HCT116 (cell line): ENCODE results near the gene LINGO1. TPM values are rescaled to one million over a fixed set of nuclear protein-coding genes. Genes with fewer than 3 reads are reported as not detected.

Source experiments
- ATAC-seq: fragments of 200-7000 bp; cut with Tn5 transposase; 2 replicates; pipeline ENCODE4 v1.9.1; 2020; ENCODE audit warnings: mild to moderate bottlenecking, moderate library complexity
- BruUV-seq: library from RNA; stranded (reverse); fragments of 400-500 nt; replicated peaks from 2 replicates; lab custom pipeline; 2021; lab: Mats Ljungman, UMichigan
- CTCF ChIA-PET: fragments of 300-600 bp; sonication (Branson Sonifier 250); formaldehyde crosslinking; loops from one replicate; lab custom pipeline; 2021; ENCODE audit warnings: antibody characterized with exemption; lab: Charles Lee
- POLR2A ChIA-PET: fragments of 300-600, 350-600 bp; sonication (Branson Sonifier 250); formaldehyde crosslinking; loops from one replicate; lab custom pipeline; 2021; ENCODE audit warnings: antibody characterized with exemption; lab: Charles Lee
- RAD21 ChIA-PET, 2 experiments: fragments of 300-600 bp; sonication (Branson Sonifier 250); formaldehyde crosslinking; loops; one replicate each; lab custom pipeline; 2023; ENCODE audit warnings: low total read pairs in 2 of 2; ENCODE audit not compliant: uncharacterized antibody in 2 of 2, unreplicated experiment in 2 of 2, low non-redundant PET in 1 of 2; lab: Charles Lee
- DNase-seq: peaks from one replicate; pipeline ENCODE4 v3.0.0-alpha.2; 2010; ENCODE audit warnings: low read depth, low spot score
- H2AFZ ChIP-seq: fragments of 200-600 bp; shearing (Covaris generic), sonication (generic); 2 replicates; pipeline ENCODE4 v1.6.1; 2017; ENCODE audit warnings: low read depth, mixed run types, mixed read lengths, antibody characterized with exemption, low read length; ENCODE audit not compliant: poor library complexity, severe bottlenecking
- H3K27ac ChIP-seq: 2 replicates; pipeline ENCODE4 v1.5.1; 2012; ENCODE audit warnings: low read depth, low read length
- H3K27me3 ChIP-seq: fragments of 200-600 bp; sonication (generic); 2 replicates; pipeline ENCODE4 v1.6.1; 2016; ENCODE audit warnings: mixed run types, low read length, mixed read lengths; ENCODE audit not compliant: insufficient read depth
- H3K36me3 ChIP-seq, 2 experiments: fragments of 200-500 bp in 1 of 2; fragments of 200-600 bp in 1 of 2; sonication (Bioruptor generic) in 1 of 2; sonication (generic) in 1 of 2; 2 replicates each; pipeline versions ENCODE4 v1.5.1 to v1.6.1; 2014 to 2016; ENCODE audit warnings: low read length in 2 of 2, inconsistent platforms in 1 of 2, mixed read lengths in 1 of 2, mixed run types in 1 of 2; ENCODE audit not compliant: insufficient read depth in 2 of 2, control insufficient read depth in 1 of 2
- H3K4me1 ChIP-seq, 2 experiments: fragments of 200-600 bp in 1 of 2; sonication (generic) in 1 of 2; 2 replicates each; pipeline versions ENCODE4 v1.5.1 to v1.6.1; 2012 to 2017; ENCODE audit warnings: low read length in 2 of 2, inconsistent platforms in 1 of 2, mild to moderate bottlenecking in 1 of 2, mixed read lengths in 1 of 2, mixed run types in 1 of 2, moderate library complexity in 1 of 2; ENCODE audit not compliant: insufficient read depth in 2 of 2, control insufficient read depth in 1 of 2
- H3K4me2 ChIP-seq: fragments of 200-600 bp; sonication (generic); 2 replicates; pipeline ENCODE4 v1.6.1; 2017; ENCODE audit warnings: mixed run types, low read length, mixed read lengths
- H3K4me3 ChIP-seq, 2 experiments: fragments of 200-600 bp in 1 of 2; sonication (generic) in 1 of 2; replicated peaks in 1 of 2; 2 replicates each; pipeline ENCODE4 v1.5.1; 2011 to 2016; ENCODE audit warnings: low read length in 2 of 2, control low read depth in 1 of 2, low read depth in 1 of 2, mild to moderate bottlenecking in 1 of 2, mixed read lengths in 1 of 2, mixed run types in 1 of 2
- H3K79me2 ChIP-seq: fragments of 200-600 bp; sonication (generic); 2 replicates; pipeline ENCODE4 v1.6.1; 2017; ENCODE audit warnings: mild to moderate bottlenecking, mixed run types, low read length, moderate library complexity, mixed read lengths; ENCODE audit not compliant: insufficient read depth
- H3K9ac ChIP-seq: fragments of 200-600 bp; sonication (generic); 2 replicates; pipeline ENCODE4 v1.6.1; 2016; ENCODE audit warnings: low read length, mixed read lengths
- H3K9me2 ChIP-seq: fragments of 200-600 bp; sonication (generic), shearing (Covaris generic); 2 replicates; pipeline ENCODE4 v1.6.1; 2017; ENCODE audit warnings: mixed run types, mild to moderate bottlenecking, moderate library complexity; ENCODE audit not compliant: insufficient read depth
- H3K9me3 ChIP-seq, 2 experiments: fragments of 200-500 bp in 1 of 2; fragments of 200-600 bp in 1 of 2; sonication (Bioruptor generic) in 1 of 2; sonication (generic) in 1 of 2; 2 replicates each; pipeline ENCODE4 v1.6.1; 2014 to 2017; ENCODE audit warnings: low read length in 2 of 2, mixed read lengths in 2 of 2, inconsistent platforms in 1 of 2, low read depth in 1 of 2, mild to moderate bottlenecking in 1 of 2, mixed run types in 1 of 2, moderate library complexity in 1 of 2; ENCODE audit not compliant: control insufficient read depth in 1 of 2, insufficient read depth in 1 of 2
- H4K20me1 ChIP-seq: fragments of 200-600 bp; sonication (generic), shearing (Covaris generic); 2 replicates; pipeline ENCODE4 v1.6.1; 2017; ENCODE audit warnings: mixed run types, mild to moderate bottlenecking, moderate library complexity; ENCODE audit not compliant: insufficient read depth
- CEBPB ChIP-seq: IDR thresholded peaks from 2 replicates; pipeline ENCODE4 v1.6.1; 2012; ENCODE audit warnings: low read depth
- CTCF ChIP-seq, 3 experiments: fragments of 200-600 bp in 1 of 3; sonication (generic) in 1 of 3; IDR thresholded peaks in 2 of 3; conservative IDR thresholded peaks in 1 of 3; 2 replicates each; pipeline ENCODE4 v1.5.1; 2012 to 2017; ENCODE audit warnings: low read depth in 2 of 3, low read length in 2 of 3, antibody characterized with exemption in 1 of 3, borderline replicate concordance in 1 of 3, control low read depth in 1 of 3, mild to moderate bottlenecking in 1 of 3, mixed read lengths in 1 of 3, mixed run types in 1 of 3, moderate library complexity in 1 of 3; ENCODE audit not compliant: insufficient read depth in 1 of 3
- ELF1 ChIP-seq: IDR thresholded peaks from 2 replicates; pipeline ENCODE4 v1.6.1; 2012; ENCODE audit warnings: low read depth, borderline replicate concordance
- EZH2 ChIP-seq: fragments of 200-600 bp; sonication (generic); IDR thresholded peaks from 2 replicates; pipeline ENCODE4 v1.6.1; 2017; ENCODE audit warnings: antibody characterized with exemption, mixed run types
- JUND ChIP-seq: IDR thresholded peaks from 2 replicates; pipeline ENCODE4 v1.6.1; 2012
- POLR2A ChIP-seq: IDR thresholded peaks from 2 replicates; pipeline ENCODE4 v1.7.0; 2011; ENCODE audit warnings: borderline replicate concordance; ENCODE audit not compliant: insufficient read depth, insufficient read length; ENCODE audit errors: extremely low read depth
- POLR2AphosphoS5 ChIP-seq: IDR thresholded peaks from 2 replicates; pipeline ENCODE4 v1.6.1; 2011; ENCODE audit warnings: mild to moderate bottlenecking, low read depth, low read length, moderate library complexity
- RAD21 ChIP-seq: IDR thresholded peaks from 2 replicates; pipeline ENCODE4 v1.6.1; 2012; ENCODE audit warnings: low read depth, mild to moderate bottlenecking
- REST ChIP-seq: IDR thresholded peaks from 2 replicates; pipeline ENCODE4 v1.6.1; 2012; ENCODE audit warnings: low read depth
- SP1 ChIP-seq: IDR thresholded peaks from 2 replicates; pipeline ENCODE4 v1.6.1; 2012; ENCODE audit warnings: low read depth
- YY1 ChIP-seq: IDR thresholded peaks from 2 replicates; pipeline ENCODE4 v1.6.1; 2011; ENCODE audit warnings: low read length, low read depth, moderate library complexity, mild to moderate bottlenecking; ENCODE audit not compliant: insufficient replicate concordance; ENCODE audit errors: extremely low read depth
- ZBTB33 ChIP-seq: IDR thresholded peaks from 2 replicates; pipeline ENCODE4 v1.6.1; 2011; ENCODE audit warnings: mild to moderate bottlenecking, low read length, moderate library complexity; ENCODE audit not compliant: insufficient replicate concordance; ENCODE audit errors: extremely low read depth
- intact Hi-C: fragments of 100-400 bp; cut with micrococcal nuclease; formaldehyde crosslinking; loops from 2 replicates; pipeline ENCODE4 v1.10.0; 2022
- total RNA-seq: library from RNA; stranded (reverse); gene quantifications from one replicate; pipeline ENCODE4 v1.2.1, GENCODE V29; 2021; ENCODE audit not compliant: unreplicated experiment

LINGO1 gene
- total RNA-seq, 1 experiment from 2014 or later, result 15.6 TPM

GRCh38 chr15:77640615-77641014 lies 7.9 kb upstream of the LINGO1 start:
- intact Hi-C loops, result no loop called here
- Histone ChIP-seq H3K9me2 (no peaks in the 10 kb centered on the region), H4K20me1 (no peaks in the 10 kb centered on the region), H3K36me3 (no peaks in the 10 kb centered on the region)
- ChIA-PET CTCF (no interaction called here), RAD21 (no interaction called here)
- ATAC-seq (no peak), DNase-seq (no peak)
- TF ChIP-seq EZH2, result no peak
- no peak for TF ChIP-seq SP1
- TF ChIP-seq REST, result no peak
- TF ChIP-seq CEBPB, result no peak
- TF ChIP-seq POLR2AphosphoS5, result no peak
- TF ChIP-seq YY1, result no peak
- no peak for TF ChIP-seq CTCF (IDR thresholded peaks at IDR 0.05 in 2 of 3, conservative IDR thresholded peaks at IDR 0.05 in 1 of 3; ENCODE audit: borderline replicate concordance in 1 of 3, insufficient read depth in 1 of 3, low read depth in 2 of 3, low read length in 2 of 3)
- TF ChIP-seq ELF1, result no peak
- TF ChIP-seq JUND, result no peak
- no peak for TF ChIP-seq POLR2A
- TF ChIP-seq RAD21, result no peak
- TF ChIP-seq ZBTB33, result no peak
- TF ChIP-seq, all 23 proteins: peak for 0
- Histone ChIP-seq H3K4me1 (peaks cover 0 to 6% of the 10 kb centered on the region in 2 experiments; a peak in 1 of 4 replicates), H3K4me3 (no peak overlapping the region), H3K79me2 (no peaks in the 10 kb centered on the region), H2AFZ (no peak overlapping the region), H3K27ac (no peak overlapping the region), H3K4me2 (no peak overlapping the region), H3K9me3 (no peaks in the 10 kb centered on the region), H3K9ac (no peak overlapping the region), H3K27me3 (no peaks in the 10 kb centered on the region; the same call in 1 of the 2 replicates)
- POLR2A ChIA-PET, result no interaction called here
- no TSS peak for BruUV-seq
